ENCODE measurements around the gene NHLRC1.

Gene NHLRC1

DNA sequence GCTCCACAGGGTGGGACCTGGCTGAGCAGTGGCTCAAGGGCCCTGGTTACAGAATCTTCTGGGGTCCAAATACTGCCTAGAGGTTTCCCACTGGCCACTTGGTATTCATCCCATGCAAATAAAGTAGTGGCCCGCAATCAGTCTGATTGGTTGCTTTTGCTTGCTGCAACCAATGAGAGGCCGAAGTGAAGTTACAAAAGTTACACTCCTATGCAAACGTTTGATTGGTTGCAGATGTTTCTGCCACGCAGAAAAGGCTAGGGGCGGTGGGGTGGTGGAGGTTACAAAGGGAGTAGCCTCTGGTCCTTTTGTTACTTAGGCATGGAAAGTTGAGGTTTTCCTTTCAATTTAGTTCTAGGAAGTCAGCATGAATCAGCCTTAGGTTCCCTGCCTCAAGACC is 3.6 kb upstream of the NHLRC1 start:
- POLR2A ChIA-PET: no interaction called here
- no peak for DNase-seq (ENCODE audit: extremely low spot score)
- CTCF ChIA-PET: no interaction called here
- TF ChIP-seq FOXA1 (IDR thresholded peaks at IDR 0.05) (no peak), SP1 (IDR thresholded peaks at IDR 0.05) (no peak)

DNA sequence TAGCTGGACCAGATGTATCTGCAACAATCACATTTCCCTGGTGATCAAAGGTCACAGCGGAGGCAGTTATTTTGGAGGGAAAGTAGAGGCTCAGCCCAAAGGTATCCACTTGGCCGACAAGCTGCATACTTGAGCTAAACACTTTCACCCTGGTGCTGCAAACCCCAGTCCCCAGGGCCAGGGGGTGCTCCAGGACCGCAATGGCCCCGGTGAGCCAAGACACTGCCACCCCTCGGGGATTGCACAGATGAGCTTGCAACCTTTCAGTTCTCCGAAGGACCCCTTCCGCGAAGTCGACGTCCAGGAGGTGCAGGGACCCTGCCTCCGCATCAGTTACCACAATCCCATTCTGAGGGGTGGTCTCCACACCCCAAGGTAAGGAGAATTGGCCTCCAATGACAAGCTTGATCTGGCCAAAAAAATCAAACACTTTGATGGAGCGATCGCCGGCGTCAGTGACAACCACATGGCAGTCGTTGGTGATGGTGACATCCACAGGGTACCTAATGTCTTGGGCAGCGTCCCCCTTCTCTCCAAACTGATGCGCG is 823 bp downstream of the NHLRC1 start:
- CTCF ChIA-PET: interaction anchor here (0.5 to 2.0 kb wide), 5 partner anchors 8 to 306 kb away, joined by 3 to 4 read pairs (median 4); no protein-coding TSS in a partner anchor
- no peak for TF ChIP-seq FOXK2 (IDR thresholded peaks at IDR 0.05)
- TF ChIP-seq TARDBP (IDR thresholded peaks at IDR 0.05): no peak
- no peak for TF ChIP-seq SUZ12 (IDR thresholded peaks at IDR 0.05)
- no peak for TF ChIP-seq FOXM1 (IDR thresholded peaks at IDR 0.05; ENCODE audit: borderline replicate concordance)
- no peak for TF ChIP-seq CTBP1 (IDR thresholded peaks at IDR 0.05; ENCODE audit: borderline replicate concordance)
- no peak for TF ChIP-seq FOXA1 (IDR thresholded peaks at IDR 0.05)
- TF ChIP-seq, protein P1, sequence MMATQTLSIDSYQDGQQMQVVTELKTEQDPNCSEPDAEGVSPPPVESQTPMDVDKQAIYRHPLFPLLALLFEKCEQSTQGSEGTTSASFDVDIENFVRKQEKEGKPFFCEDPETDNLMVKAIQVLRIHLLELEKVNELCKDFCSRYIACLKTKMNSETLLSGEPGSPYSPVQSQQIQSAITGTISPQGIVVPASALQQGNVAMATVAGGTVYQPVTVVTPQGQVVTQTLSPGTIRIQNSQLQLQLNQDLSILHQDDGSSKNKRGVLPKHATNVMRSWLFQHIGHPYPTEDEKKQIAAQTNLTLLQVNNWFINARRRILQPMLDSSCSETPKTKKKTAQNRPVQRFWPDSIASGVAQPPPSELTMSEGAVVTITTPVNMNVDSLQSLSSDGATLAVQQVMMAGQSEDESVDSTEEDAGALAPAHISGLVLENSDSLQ (IDR thresholded peaks at IDR 0.05): no peak
- no peak for TF ChIP-seq HDGF (IDR thresholded peaks at IDR 0.05; ENCODE audit: borderline replicate concordance)
- no peak for TF ChIP-seq ARNT (IDR thresholded peaks at IDR 0.05)
- no peak for TF ChIP-seq ZNF384 (IDR thresholded peaks at IDR 0.05)
- TF ChIP-seq BHLHE40 (IDR thresholded peaks at IDR 0.05; ENCODE audit: borderline replicate concordance): no peak
- TF ChIP-seq ELF4 (IDR thresholded peaks at IDR 0.05): no peak
- TF ChIP-seq LEF1 (IDR thresholded peaks at IDR 0.05; ENCODE audit: borderline replicate concordance): no peak
- POLR2A ChIA-PET: no interaction called here
- no peak for DNase-seq (ENCODE audit: extremely low spot score)

DNA sequence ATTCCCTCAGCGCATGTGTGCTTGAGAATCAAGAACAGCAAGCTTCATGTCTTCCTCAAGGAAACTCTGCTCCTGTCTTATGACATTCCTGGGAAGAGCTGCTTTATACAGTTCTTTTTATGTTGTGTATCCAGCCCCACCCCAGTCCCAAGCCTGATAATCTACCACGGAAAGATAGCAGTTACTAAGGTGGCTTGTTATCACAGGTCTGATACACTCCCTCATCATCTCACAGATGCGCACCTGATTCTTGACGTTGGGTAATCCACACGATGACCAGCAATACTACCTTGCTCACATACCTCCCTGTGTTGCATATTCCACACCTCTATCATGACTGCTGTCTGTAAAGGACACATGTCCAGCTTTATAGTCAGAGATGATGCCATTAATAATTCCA is 3.2 kb downstream of the NHLRC1 start:
- no peak for DNase-seq (ENCODE audit: extremely low spot score)

DNA sequence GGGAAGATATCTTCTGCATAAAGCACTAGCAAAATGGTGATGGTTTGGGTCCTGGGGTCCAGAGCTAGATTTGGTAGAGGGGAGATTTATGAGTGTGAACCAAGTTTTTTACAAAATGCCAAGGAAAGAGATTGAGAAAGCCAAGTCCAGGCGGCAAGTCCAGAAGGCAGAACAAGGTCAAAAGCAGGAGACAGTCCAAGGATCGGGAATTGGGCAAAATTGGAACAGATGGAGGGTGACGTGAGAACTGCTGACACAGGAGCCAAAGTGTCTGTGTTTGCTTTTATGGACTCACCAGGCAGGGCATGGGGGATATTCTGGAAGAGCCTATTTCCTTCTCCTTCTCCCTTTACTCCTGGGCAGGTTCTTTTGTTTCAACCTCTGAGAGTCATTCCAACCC is 4.1 kb downstream of the NHLRC1 start:
- POLR2A ChIA-PET: no interaction called here
- CTCF ChIA-PET: no interaction called here

More for the DNA sequence above, 3.2 kb downstream of the NHLRC1 start:
- POLR2A ChIA-PET: no interaction called here
- TF ChIP-seq L3MBTL2 (conservative IDR thresholded peaks at IDR 0.05) (no peak), ARNT (IDR thresholded peaks at IDR 0.05) (no peak), SP1 (IDR thresholded peaks at IDR 0.05) (no peak), SUZ12 (IDR thresholded peaks at IDR 0.05) (no peak), FOXA1 (IDR thresholded peaks at IDR 0.05) (no peak), FOXM1 (IDR thresholded peaks at IDR 0.05; ENCODE audit: borderline replicate concordance) (no peak), TARDBP (IDR thresholded peaks at IDR 0.05) (no peak), HDGF (IDR thresholded peaks at IDR 0.05; ENCODE audit: borderline replicate concordance) (no peak), CTBP1 (IDR thresholded peaks at IDR 0.05; ENCODE audit: borderline replicate concordance) (no peak), BHLHE40 (IDR thresholded peaks at IDR 0.05; ENCODE audit: borderline replicate concordance) (no peak), ELF4 (IDR thresholded peaks at IDR 0.05) (no peak), NFRKB (IDR thresholded peaks at IDR 0.05) (no peak), ZNF384 (IDR thresholded peaks at IDR 0.05) (no peak), LEF1 (IDR thresholded peaks at IDR 0.05; ENCODE audit: borderline replicate concordance) (no peak)
- TF ChIP-seq, protein P1 (IDR thresholded peaks at IDR 0.05): no peak
- CTCF ChIA-PET: interaction anchor here (0.6 kb wide), 1 partner anchor 17 kb away, joined by 4 read pairs; no protein-coding TSS in a partner anchor

DNA sequence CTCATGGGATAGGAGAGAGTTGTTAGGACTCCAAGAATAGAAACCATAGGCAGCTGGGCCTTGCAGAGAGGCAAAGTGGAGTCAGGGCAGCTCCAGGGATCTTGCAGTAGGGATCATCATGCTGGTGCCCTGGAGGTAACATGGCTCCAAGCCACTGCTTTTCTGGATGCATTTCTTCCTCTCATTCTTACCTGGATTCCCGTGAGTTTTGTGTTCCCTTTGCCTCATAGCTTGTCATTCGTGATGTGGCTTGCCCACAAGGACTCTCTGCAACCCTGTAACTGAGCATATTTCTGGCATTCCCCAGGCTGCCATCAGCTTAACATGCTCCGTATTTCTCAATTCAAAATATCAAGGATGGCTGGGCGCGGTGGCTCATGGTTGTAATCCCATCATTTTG is 5.3 kb downstream of the NHLRC1 start:
- TF ChIP-seq SUZ12 (IDR thresholded peaks at IDR 0.05): no peak
- TF ChIP-seq CTBP1 (IDR thresholded peaks at IDR 0.05; ENCODE audit: borderline replicate concordance): no peak
- no peak for TF ChIP-seq FOXM1 (IDR thresholded peaks at IDR 0.05; ENCODE audit: borderline replicate concordance)
- no peak for TF ChIP-seq FOXA1 (IDR thresholded peaks at IDR 0.05)
- CTCF ChIA-PET: no interaction called here
- POLR2A ChIA-PET: no interaction called here
- no peak for DNase-seq (ENCODE audit: extremely low spot score)

More for the DNA sequence above, 4.1 kb downstream of the NHLRC1 start:
- TF ChIP-seq BHLHE40 (IDR thresholded peaks at IDR 0.05; ENCODE audit: borderline replicate concordance): no peak
- TF ChIP-seq HDGF (IDR thresholded peaks at IDR 0.05; ENCODE audit: borderline replicate concordance): no peak
- no peak for TF ChIP-seq LEF1 (IDR thresholded peaks at IDR 0.05; ENCODE audit: borderline replicate concordance)
- no peak for TF ChIP-seq FOXA1 (IDR thresholded peaks at IDR 0.05)
- no peak for TF ChIP-seq ELF4 (IDR thresholded peaks at IDR 0.05)
- TF ChIP-seq FOXM1 (IDR thresholded peaks at IDR 0.05; ENCODE audit: borderline replicate concordance): no peak
- no peak for TF ChIP-seq NFRKB (IDR thresholded peaks at IDR 0.05)
- TF ChIP-seq SP1 (IDR thresholded peaks at IDR 0.05): no peak
- no peak for TF ChIP-seq ZNF384 (IDR thresholded peaks at IDR 0.05)
- no peak for TF ChIP-seq FOXK2 (IDR thresholded peaks at IDR 0.05)
- TF ChIP-seq L3MBTL2 (conservative IDR thresholded peaks at IDR 0.05): no peak
- TF ChIP-seq ARNT (IDR thresholded peaks at IDR 0.05): no peak
- no peak for DNase-seq (ENCODE audit: extremely low spot score)

DNA sequence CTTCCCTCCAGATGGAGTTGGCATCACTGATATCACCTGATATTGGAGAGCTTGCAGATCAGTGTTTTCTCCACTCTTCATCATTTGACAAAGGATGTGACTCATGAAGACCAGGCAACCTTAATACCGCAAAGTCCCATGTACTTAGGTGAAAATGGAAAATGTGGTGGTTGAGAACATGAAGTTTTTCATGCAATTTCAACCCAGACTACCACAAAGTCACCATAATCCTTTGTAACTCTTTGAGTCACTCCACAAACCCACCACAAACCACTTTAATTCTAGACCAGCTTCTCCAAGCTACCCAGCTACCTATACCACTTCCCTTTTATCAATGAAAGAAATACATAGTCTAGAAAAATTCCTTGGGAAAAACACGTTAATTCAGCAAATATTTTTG is 7.1 kb downstream of the NHLRC1 start:
- no peak for DNase-seq (ENCODE audit: extremely low spot score)
- TF ChIP-seq FOXA1 (IDR thresholded peaks at IDR 0.05) (no peak), SUZ12 (IDR thresholded peaks at IDR 0.05) (no peak), ELF4 (IDR thresholded peaks at IDR 0.05) (no peak), ZNF384 (IDR thresholded peaks at IDR 0.05) (no peak), FOXM1 (IDR thresholded peaks at IDR 0.05; ENCODE audit: borderline replicate concordance) (no peak), NFRKB (IDR thresholded peaks at IDR 0.05) (no peak), LEF1 (IDR thresholded peaks at IDR 0.05; ENCODE audit: borderline replicate concordance) (no peak), CTBP1 (IDR thresholded peaks at IDR 0.05; ENCODE audit: borderline replicate concordance) (no peak), SP1 (IDR thresholded peaks at IDR 0.05) (no peak), TARDBP (IDR thresholded peaks at IDR 0.05) (no peak), FOXK2 (IDR thresholded peaks at IDR 0.05) (no peak), BHLHE40 (IDR thresholded peaks at IDR 0.05; ENCODE audit: borderline replicate concordance) (no peak)
- TF ChIP-seq, protein P1 (IDR thresholded peaks at IDR 0.05): no peak
- ChIA-PET POLR2A (interaction anchor here (0.8 kb wide), 1 partner anchor 128 kb away, joined by 3 read pairs; the partner anchor contains the start of gene KIF13A), CTCF (no interaction called here)

Measured in HEK293T (cell line).